ENCODE data around the gene MED27. TPM values are rescaled to one million over a fixed set of nuclear protein-coding genes. Genes with fewer than 3 reads are reported as not detected.

The MED27 gene
- total RNA-seq, 3 donors from 2014 or later, result 14.4 to 20.3 (median 15.8) TPM

- no peak for DNase-seq (ENCODE audit: low spot score in 2 of 2)
- H3K4me1 ChIP-seq, result no peaks in the 10 kb centered on the region
- H3K9me3 ChIP-seq, result no peaks in the 10 kb centered on the region
- no peaks in the 10 kb centered on the region for H3K36me3 ChIP-seq
- TF ChIP-seq POLR2A (IDR thresholded peaks at IDR 0.05), result no peak
- no peak for TF ChIP-seq CTCF (IDR thresholded peaks at IDR 0.05)
- no peak for TF ChIP-seq POLR2AphosphoS5 (IDR thresholded peaks at IDR 0.05)
- H3K4me3 ChIP-seq, result no peak overlapping the region
- intact Hi-C loops (cut with DNase I; ENCODE audit: low total_unique reads), result no loop called here
- no peak overlapping the region for H3K27ac ChIP-seq
- H3K27me3 ChIP-seq, result no peaks in the 10 kb centered on the region
Measured at GRCh38 chr9:132049900-132050299, 29.8 kb downstream of the MED27 start.

GRCh38 chr9:132049323-132049882, 30.3 kb downstream of the MED27 start:
- no peak overlapping the region for H3K4me3 ChIP-seq
- intact Hi-C loops (cut with DNase I; ENCODE audit: low total_unique reads), result no loop called here
- no peak overlapping the region for H3K27ac ChIP-seq
- H3K9me3 ChIP-seq, result no peaks in the 10 kb centered on the region
- no peaks in the 10 kb centered on the region for H3K4me1 ChIP-seq
- no peak for DNase-seq (ENCODE audit: low spot score in 2 of 2)
- no peaks in the 10 kb centered on the region for H3K27me3 ChIP-seq
- TF ChIP-seq CTCF (IDR thresholded peaks at IDR 0.05) (no peak), POLR2A (IDR thresholded peaks at IDR 0.05) (no peak), POLR2AphosphoS5 (IDR thresholded peaks at IDR 0.05) (no peak)
- no peaks in the 10 kb centered on the region for H3K36me3 ChIP-seq

GRCh38 chr9:132048201-132048600, 31.5 kb downstream of the MED27 start:
- Histone ChIP-seq H3K27me3 (no peaks in the 10 kb centered on the region), H3K4me1 (no peaks in the 10 kb centered on the region), H3K9me3 (no peaks in the 10 kb centered on the region), H3K36me3 (no peaks in the 10 kb centered on the region), H3K27ac (no peak overlapping the region), H3K4me3 (no peak overlapping the region)
- intact Hi-C loops (cut with DNase I; ENCODE audit: low total_unique reads), result no loop called here
- TF ChIP-seq POLR2AphosphoS5 (IDR thresholded peaks at IDR 0.05), result no peak
- no peak for TF ChIP-seq CTCF (IDR thresholded peaks at IDR 0.05)
- TF ChIP-seq POLR2A (IDR thresholded peaks at IDR 0.05), result no peak
- DNase-seq (ENCODE audit: low spot score in 2 of 2), result no peak

- no peaks in the 10 kb centered on the region for H3K27me3 ChIP-seq
- H3K4me1 ChIP-seq, result no peaks in the 10 kb centered on the region
- no peak overlapping the region for H3K27ac ChIP-seq
- TF ChIP-seq CTCF (IDR thresholded peaks at IDR 0.05) (no peak), POLR2A (IDR thresholded peaks at IDR 0.05) (no peak), POLR2AphosphoS5 (IDR thresholded peaks at IDR 0.05) (no peak)
- no peak for DNase-seq (ENCODE audit: low spot score in 2 of 2)
- H3K9me3 ChIP-seq, result no peaks in the 10 kb centered on the region
- H3K4me3 ChIP-seq, result no peak overlapping the region
- no peaks in the 10 kb centered on the region for H3K36me3 ChIP-seq
- intact Hi-C loops (cut with DNase I; ENCODE audit: low total_unique reads), result no loop called here
Measured at GRCh38 chr9:132046456-132046855, 33.2 kb downstream of the MED27 start.

GRCh38 chr9:132044176-132044875, 35.3 kb downstream of the MED27 start:
- TF ChIP-seq POLR2A (IDR thresholded peaks at IDR 0.05) (no peak), CTCF (IDR thresholded peaks at IDR 0.05) (no peak), POLR2AphosphoS5 (IDR thresholded peaks at IDR 0.05) (no peak)
- Histone ChIP-seq H3K4me3 (no peak overlapping the region), H3K4me1 (no peaks in the 10 kb centered on the region), H3K9me3 (no peaks in the 10 kb centered on the region), H3K36me3 (no peaks in the 10 kb centered on the region), H3K27ac (no peak overlapping the region), H3K27me3 (no peaks in the 10 kb centered on the region)
- DNase-seq (ENCODE audit: low spot score in 2 of 2), result no peak
- intact Hi-C loops (cut with DNase I; ENCODE audit: low total_unique reads), result no loop called here
